B cell (primary cell): ENCODE data around the gene ZNF273.

ENCODE experiments used
- EZH2 ChIP-seq: IDR thresholded peaks from 2 replicates; pipeline ENCODE4 v1.6.1; 2012; ENCODE audit warnings: borderline replicate concordance, low read depth, mild to moderate bottlenecking, moderate library complexity, low read length; ENCODE audit not compliant: insufficient read depth, poor library complexity, severe bottlenecking
- TF ChIP-seq, protein P1 (sequence below): fragments of 200-600 bp; IDR thresholded peaks from one replicate; pipeline ENCODE4 v1.8.0; 2022; ENCODE audit warnings: antibody characterized with exemption, mild to moderate bottlenecking

DNA sequence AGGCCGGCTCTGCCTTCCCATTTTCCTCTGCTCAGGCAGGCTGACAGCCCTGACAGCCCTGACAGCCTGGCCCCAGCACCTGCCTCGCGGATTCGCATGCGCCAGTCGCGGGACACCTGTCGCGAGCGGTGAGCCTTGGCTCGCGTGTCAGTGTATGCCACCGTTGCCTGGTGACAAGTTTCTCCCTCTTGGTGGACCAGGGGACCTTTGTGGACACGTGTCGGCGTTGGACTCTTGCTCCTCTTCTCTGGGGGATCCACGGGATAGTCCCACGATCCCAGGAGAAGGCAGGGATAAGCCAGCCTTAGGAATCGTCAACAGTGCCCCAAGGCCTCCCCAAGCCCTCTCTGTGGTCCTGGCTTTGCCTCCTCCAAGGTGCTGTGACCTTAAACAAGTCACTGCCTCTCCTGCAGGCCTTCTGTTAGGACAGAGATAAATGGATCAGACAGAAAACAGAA, 18.1 kb upstream of the ZNF273 start:
- TF ChIP-seq, protein P1, sequence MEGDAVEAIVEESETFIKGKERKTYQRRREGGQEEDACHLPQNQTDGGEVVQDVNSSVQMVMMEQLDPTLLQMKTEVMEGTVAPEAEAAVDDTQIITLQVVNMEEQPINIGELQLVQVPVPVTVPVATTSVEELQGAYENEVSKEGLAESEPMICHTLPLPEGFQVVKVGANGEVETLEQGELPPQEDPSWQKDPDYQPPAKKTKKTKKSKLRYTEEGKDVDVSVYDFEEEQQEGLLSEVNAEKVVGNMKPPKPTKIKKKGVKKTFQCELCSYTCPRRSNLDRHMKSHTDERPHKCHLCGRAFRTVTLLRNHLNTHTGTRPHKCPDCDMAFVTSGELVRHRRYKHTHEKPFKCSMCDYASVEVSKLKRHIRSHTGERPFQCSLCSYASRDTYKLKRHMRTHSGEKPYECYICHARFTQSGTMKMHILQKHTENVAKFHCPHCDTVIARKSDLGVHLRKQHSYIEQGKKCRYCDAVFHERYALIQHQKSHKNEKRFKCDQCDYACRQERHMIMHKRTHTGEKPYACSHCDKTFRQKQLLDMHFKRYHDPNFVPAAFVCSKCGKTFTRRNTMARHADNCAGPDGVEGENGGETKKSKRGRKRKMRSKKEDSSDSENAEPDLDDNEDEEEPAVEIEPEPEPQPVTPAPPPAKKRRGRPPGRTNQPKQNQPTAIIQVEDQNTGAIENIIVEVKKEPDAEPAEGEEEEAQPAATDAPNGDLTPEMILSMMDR = no peak
- TF ChIP-seq EZH2 = no peak
